Measurements from ENCODE around the gene NAGPA.

NAGPA gene

DNA sequence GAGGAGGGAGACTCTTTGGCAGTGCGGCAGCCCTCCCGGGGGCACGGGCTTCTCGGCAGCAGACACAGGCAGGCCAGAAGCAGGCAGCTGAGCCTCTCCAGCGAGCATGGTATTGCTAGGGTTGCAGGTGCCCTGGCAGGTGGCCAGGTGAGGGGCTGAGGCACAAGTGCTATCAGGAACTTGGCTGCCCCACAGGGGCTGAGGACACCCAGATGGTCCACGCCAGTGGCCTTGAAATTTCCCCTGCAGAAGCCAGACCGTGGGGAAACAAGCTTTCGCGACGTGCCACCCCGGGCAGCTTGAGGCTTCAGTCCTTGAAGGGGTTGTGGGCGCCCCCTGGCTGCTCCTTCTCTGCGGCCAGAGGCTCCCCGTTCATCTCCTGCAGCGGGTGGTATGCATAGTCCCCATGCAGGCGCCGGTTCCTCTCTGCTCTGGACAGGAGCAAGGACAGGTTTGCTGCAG lies 8.5 kb downstream of the NAGPA start:
- Histone ChIP-seq H4K5ac (ENCODE audit: low read length) (no peak overlapping the region), H3K36me3 (ENCODE audit: control insufficient read depth, insufficient read depth, low read length) (no peaks in the 10 kb centered on the region)
- WGBS (ENCODE audit: extremely low coverage, insufficient coverage, low lambda C conversion rate): no CpG with 5 or more reads among the region's 17 CpGs

DNA sequence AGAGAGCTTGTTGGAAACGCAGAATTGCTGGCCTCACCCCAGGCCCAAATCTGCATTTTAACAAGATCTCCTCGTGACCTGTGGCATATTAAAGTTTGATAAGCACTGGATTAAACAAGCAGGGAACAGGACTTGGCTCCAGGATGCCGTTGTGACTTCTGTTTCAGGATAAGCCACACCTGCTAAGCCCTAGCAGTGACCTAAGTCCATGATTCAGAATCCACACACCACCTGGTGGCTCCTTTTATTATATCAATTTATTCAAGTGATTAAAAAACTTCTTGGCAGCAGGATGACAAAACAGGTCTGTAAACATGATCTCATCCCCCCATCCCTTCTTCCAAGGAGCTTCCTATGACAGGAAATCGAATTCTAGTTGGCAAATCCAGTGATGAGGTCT lies 9.1 kb downstream of the NAGPA start:
- H3K18ac ChIP-seq (ENCODE audit: low read length): no peak overlapping the region
- no peak overlapping the region for H3K4ac ChIP-seq (ENCODE audit: low read depth, low read length)
- no peak overlapping the region for H3K4me2 ChIP-seq (ENCODE audit: low read length)
- H3K36me3 ChIP-seq (ENCODE audit: control insufficient read depth, insufficient read depth, low read length): no peaks in the 10 kb centered on the region
- no peak overlapping the region for H3K4me3 ChIP-seq (ENCODE audit: low read length)
- no peak overlapping the region for H2BK5ac ChIP-seq (ENCODE audit: low read length)
- WGBS (ENCODE audit: extremely low coverage, insufficient coverage, low lambda C conversion rate): no CpG with 5 or more reads among the region's 4 CpGs
- no peak overlapping the region for H3K56ac ChIP-seq (ENCODE audit: low read length)
- no peak overlapping the region for H3K27ac ChIP-seq (ENCODE audit: low read depth, low read length)
- H4K5ac ChIP-seq (ENCODE audit: low read length): no peak overlapping the region
- no peaks in the 10 kb centered on the region for H3K27me3 ChIP-seq (ENCODE audit: insufficient read depth, low read length, poor library complexity)
- H3K23ac ChIP-seq (ENCODE audit: low read length): no peak overlapping the region
- no peaks in the 10 kb centered on the region for H3K79me2 ChIP-seq (ENCODE audit: control insufficient read depth, insufficient read depth, low read length)
- H2AK5ac ChIP-seq (ENCODE audit: low read length): no peak overlapping the region
- no peaks in the 10 kb centered on the region for H3K4me1 ChIP-seq (ENCODE audit: control insufficient read depth, low read depth, low read length)
- H2BK120ac ChIP-seq (ENCODE audit: low read depth, low read length): no peak overlapping the region
- no peaks in the 10 kb centered on the region for H3K79me1 ChIP-seq (ENCODE audit: low read length)
- H3K9ac ChIP-seq (ENCODE audit: low read length): no peak overlapping the region
- DNase-seq: no peak
- no peak overlapping the region for H2BK15ac ChIP-seq (replicated peaks; ENCODE audit: low read depth)
- no peak overlapping the region for H4K8ac ChIP-seq (ENCODE audit: low read depth, low read length)

More for the DNA sequence above, 8.5 kb downstream of the NAGPA start:
- no peak overlapping the region for H2BK15ac ChIP-seq (replicated peaks; ENCODE audit: low read depth)
- H3K27me3 ChIP-seq (ENCODE audit: insufficient read depth, low read length, poor library complexity): no peaks in the 10 kb centered on the region
- no peak overlapping the region for H3K23ac ChIP-seq (ENCODE audit: low read length)
- H3K9ac ChIP-seq (ENCODE audit: low read length): no peak overlapping the region
- H3K18ac ChIP-seq (ENCODE audit: low read length): no peak overlapping the region
- H2BK5ac ChIP-seq (ENCODE audit: low read length): no peak overlapping the region
- no peak overlapping the region for H3K4me3 ChIP-seq (ENCODE audit: low read length)
- H3K79me1 ChIP-seq (ENCODE audit: low read length): no peaks in the 10 kb centered on the region
- no peak overlapping the region for H3K4ac ChIP-seq (ENCODE audit: low read depth, low read length)
- no peak overlapping the region for H2BK120ac ChIP-seq (ENCODE audit: low read depth, low read length)
- no peak overlapping the region for H4K8ac ChIP-seq (ENCODE audit: low read depth, low read length)
- no peaks in the 10 kb centered on the region for H3K79me2 ChIP-seq (ENCODE audit: control insufficient read depth, insufficient read depth, low read length)
- DNase-seq: peak; percentile 75
- no peaks in the 10 kb centered on the region for H3K4me1 ChIP-seq (ENCODE audit: control insufficient read depth, low read depth, low read length)
- no peak overlapping the region for H3K4me2 ChIP-seq (ENCODE audit: low read length)
- no peak overlapping the region for H3K27ac ChIP-seq (ENCODE audit: low read depth, low read length)
- no peak overlapping the region for H3K56ac ChIP-seq (ENCODE audit: low read length)
- no peak overlapping the region for H2AK5ac ChIP-seq (ENCODE audit: low read length)

DNA sequence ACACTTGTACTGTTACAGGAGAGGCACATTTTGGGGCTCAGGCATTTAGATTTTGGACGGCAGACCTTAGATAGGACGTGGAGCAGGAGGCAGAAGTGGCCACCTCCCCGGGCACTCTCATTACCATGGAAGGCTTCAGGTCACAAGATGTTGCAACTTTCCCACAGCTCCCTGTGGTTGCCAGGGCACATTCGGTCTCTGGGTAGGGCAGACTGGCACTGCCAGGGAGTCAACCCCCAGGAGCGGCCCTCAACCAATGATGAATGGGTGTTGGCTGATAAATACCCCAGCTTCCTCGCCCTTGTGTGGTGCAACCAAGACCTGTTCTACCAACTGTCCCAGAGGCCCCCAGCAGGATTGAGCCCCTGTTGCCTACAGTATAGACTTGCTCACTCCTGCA lies 11.2 kb downstream of the NAGPA start:
- Histone ChIP-seq H2BK15ac (replicated peaks; ENCODE audit: low read depth) (no peak overlapping the region), H3K56ac (ENCODE audit: low read length) (no peak overlapping the region), H3K4ac (ENCODE audit: low read depth, low read length) (no peak overlapping the region), H2AK5ac (ENCODE audit: low read length) (no peak overlapping the region), H3K36me3 (ENCODE audit: control insufficient read depth, insufficient read depth, low read length) (no peaks in the 10 kb centered on the region), H3K4me1 (ENCODE audit: control insufficient read depth, low read depth, low read length) (no peaks in the 10 kb centered on the region), H3K4me3 (ENCODE audit: low read length) (no peak overlapping the region), H3K79me1 (ENCODE audit: low read length) (no peaks in the 10 kb centered on the region), H2BK120ac (ENCODE audit: low read depth, low read length) (no peak overlapping the region), H2BK5ac (ENCODE audit: low read length) (no peak overlapping the region), H3K23ac (ENCODE audit: low read length) (no peak overlapping the region), H4K8ac (ENCODE audit: low read depth, low read length) (no peak overlapping the region), H3K79me2 (ENCODE audit: control insufficient read depth, insufficient read depth, low read length) (no peaks in the 10 kb centered on the region), H3K18ac (ENCODE audit: low read length) (no peak overlapping the region), H3K27me3 (ENCODE audit: insufficient read depth, low read length, poor library complexity) (no peaks in the 10 kb centered on the region), H3K27ac (ENCODE audit: low read depth, low read length) (no peak overlapping the region), H3K9ac (ENCODE audit: low read length) (no peak overlapping the region), H4K5ac (ENCODE audit: low read length) (no peak overlapping the region), H3K4me2 (ENCODE audit: low read length) (no peak overlapping the region)
- no peak for DNase-seq
- WGBS (ENCODE audit: extremely low coverage, insufficient coverage, low lambda C conversion rate): no CpG with 5 or more reads among the region's 6 CpGs

DNA sequence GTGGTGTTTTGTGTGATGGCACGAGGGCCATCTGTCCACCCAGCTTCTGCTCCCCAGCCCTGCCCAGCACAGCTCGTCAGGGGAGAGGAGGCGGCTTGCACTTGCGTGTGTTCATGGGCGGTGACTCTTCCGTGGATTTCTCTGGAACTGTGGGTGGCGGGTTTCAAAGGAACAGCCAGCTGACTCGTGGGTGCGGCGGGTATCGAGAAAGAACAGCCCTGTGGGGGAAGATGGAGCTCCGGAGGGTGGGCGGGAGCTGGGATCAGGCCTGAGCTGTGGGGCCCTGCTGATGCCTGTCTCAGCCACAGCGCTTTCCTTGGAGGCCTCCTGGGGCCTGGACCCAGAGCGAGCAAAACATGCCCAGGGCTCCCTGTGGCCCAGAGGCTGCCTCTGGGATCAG lies 13.2 kb downstream of the NAGPA start:
- H4K5ac ChIP-seq (ENCODE audit: low read length): no peak overlapping the region
- H3K79me1 ChIP-seq (ENCODE audit: low read length): no peaks in the 10 kb centered on the region
- H2BK120ac ChIP-seq (ENCODE audit: low read depth, low read length): no peak overlapping the region

DNA sequence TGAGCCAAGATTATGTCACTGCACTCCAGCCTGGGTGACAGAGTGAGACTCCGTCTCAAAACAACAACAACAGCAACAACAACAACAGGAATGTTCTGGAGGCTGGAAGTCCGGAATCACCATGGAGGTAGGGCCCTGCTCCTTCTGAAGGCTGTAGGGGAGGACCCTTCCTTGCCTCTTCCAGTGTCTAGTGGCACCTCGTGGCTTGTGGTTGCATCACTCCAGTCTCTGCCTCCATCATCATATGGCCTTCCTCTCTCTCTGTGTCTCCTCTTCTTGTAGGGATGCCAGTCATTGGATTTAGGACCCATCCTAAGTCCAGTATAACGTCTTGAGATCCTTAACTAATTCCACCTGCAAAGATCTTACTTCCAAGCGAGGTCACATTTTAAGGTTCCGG lies 14.0 kb downstream of the NAGPA start:
- Histone ChIP-seq H3K27ac (ENCODE audit: low read depth, low read length) (no peak overlapping the region), H3K56ac (ENCODE audit: low read length) (no peak overlapping the region), H3K4me2 (ENCODE audit: low read length) (no peak overlapping the region), H2BK5ac (ENCODE audit: low read length) (no peak overlapping the region), H2BK120ac (ENCODE audit: low read depth, low read length) (no peak overlapping the region), H3K27me3 (ENCODE audit: insufficient read depth, low read length, poor library complexity) (no peaks in the 10 kb centered on the region), H3K79me1 (ENCODE audit: low read length) (no peaks in the 10 kb centered on the region), H3K9ac (ENCODE audit: low read length) (no peak overlapping the region), H3K4me3 (ENCODE audit: low read length) (no peak overlapping the region), H3K79me2 (ENCODE audit: control insufficient read depth, insufficient read depth, low read length) (no peaks in the 10 kb centered on the region), H3K4me1 (ENCODE audit: control insufficient read depth, low read depth, low read length) (no peaks in the 10 kb centered on the region), H3K36me3 (ENCODE audit: control insufficient read depth, insufficient read depth, low read length) (no peaks in the 10 kb centered on the region), H3K18ac (ENCODE audit: low read length) (no peak overlapping the region), H2AK5ac (ENCODE audit: low read length) (no peak overlapping the region), H4K8ac (ENCODE audit: low read depth, low read length) (no peak overlapping the region), H2BK15ac (replicated peaks; ENCODE audit: low read depth) (no peak overlapping the region), H3K23ac (ENCODE audit: low read length) (no peak overlapping the region), H4K5ac (ENCODE audit: low read length) (no peak overlapping the region), H3K4ac (ENCODE audit: low read depth, low read length) (no peak overlapping the region)
- no peak for DNase-seq
- no CpG with 5 or more reads among the region's 6 CpGs for WGBS (ENCODE audit: extremely low coverage, insufficient coverage, low lambda C conversion rate)

More for the DNA sequence above, 13.2 kb downstream of the NAGPA start:
- no peak overlapping the region for H3K18ac ChIP-seq (ENCODE audit: low read length)
- H2AK5ac ChIP-seq (ENCODE audit: low read length): no peak overlapping the region
- no peaks in the 10 kb centered on the region for H3K79me2 ChIP-seq (ENCODE audit: control insufficient read depth, insufficient read depth, low read length)
- H3K36me3 ChIP-seq (ENCODE audit: control insufficient read depth, insufficient read depth, low read length): no peaks in the 10 kb centered on the region
- no peak overlapping the region for H3K9ac ChIP-seq (ENCODE audit: low read length)
- H3K4ac ChIP-seq (ENCODE audit: low read depth, low read length): no peak overlapping the region
- H3K4me3 ChIP-seq (ENCODE audit: low read length): no peak overlapping the region
- H3K56ac ChIP-seq (ENCODE audit: low read length): no peak overlapping the region
- no peak overlapping the region for H3K23ac ChIP-seq (ENCODE audit: low read length)
- no peak for DNase-seq
- H3K4me2 ChIP-seq (ENCODE audit: low read length): no peak overlapping the region
- no peak overlapping the region for H4K8ac ChIP-seq (ENCODE audit: low read depth, low read length)
- no peak overlapping the region for H2BK15ac ChIP-seq (replicated peaks; ENCODE audit: low read depth)
- no peak overlapping the region for H2BK5ac ChIP-seq (ENCODE audit: low read length)
- H3K27ac ChIP-seq (ENCODE audit: low read depth, low read length): no peak overlapping the region
- H3K4me1 ChIP-seq (ENCODE audit: control insufficient read depth, low read depth, low read length): no peaks in the 10 kb centered on the region
- H3K27me3 ChIP-seq (ENCODE audit: insufficient read depth, low read length, poor library complexity): no peaks in the 10 kb centered on the region
- no CpG with 5 or more reads among the region's 15 CpGs for WGBS (ENCODE audit: extremely low coverage, insufficient coverage, low lambda C conversion rate)

DNA sequence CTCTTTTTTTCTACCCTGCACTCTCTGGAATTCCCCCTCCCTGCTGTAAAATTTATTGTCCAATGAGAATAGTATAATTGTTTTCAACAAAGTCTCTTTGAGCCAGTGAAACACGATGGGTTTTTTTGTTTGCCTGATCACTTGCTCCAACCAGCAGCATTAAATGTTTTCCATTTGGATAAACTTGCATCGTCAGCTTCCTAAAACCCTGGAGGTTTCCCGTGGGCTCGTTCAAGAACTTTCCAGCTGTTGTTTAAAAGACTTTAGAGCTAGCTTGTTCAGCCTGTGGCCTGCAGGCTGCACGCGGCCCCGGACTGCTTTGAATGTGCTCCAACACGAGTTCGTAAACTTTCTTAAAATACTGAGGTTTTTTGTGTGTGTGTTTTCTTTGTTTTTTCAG lies 14.9 kb downstream of the NAGPA start:
- H3K56ac ChIP-seq (ENCODE audit: low read length): no peak overlapping the region
- H3K79me1 ChIP-seq (ENCODE audit: low read length): no peaks in the 10 kb centered on the region
- no peaks in the 10 kb centered on the region for H3K27me3 ChIP-seq (ENCODE audit: insufficient read depth, low read length, poor library complexity)
- H2AK5ac ChIP-seq (ENCODE audit: low read length): no peak overlapping the region
- no CpG with 5 or more reads among the region's 9 CpGs for WGBS (ENCODE audit: extremely low coverage, insufficient coverage, low lambda C conversion rate)
- no peak overlapping the region for H3K4me3 ChIP-seq (ENCODE audit: low read length)
- no peak overlapping the region for H4K8ac ChIP-seq (ENCODE audit: low read depth, low read length)
- no peaks in the 10 kb centered on the region for H3K36me3 ChIP-seq (ENCODE audit: control insufficient read depth, insufficient read depth, low read length)
- H3K79me2 ChIP-seq (ENCODE audit: control insufficient read depth, insufficient read depth, low read length): no peaks in the 10 kb centered on the region
- no peak overlapping the region for H3K4me2 ChIP-seq (ENCODE audit: low read length)
- H4K5ac ChIP-seq (ENCODE audit: low read length): no peak overlapping the region
- H2BK5ac ChIP-seq (ENCODE audit: low read length): no peak overlapping the region
- H3K4ac ChIP-seq (ENCODE audit: low read depth, low read length): no peak overlapping the region
- H3K27ac ChIP-seq (ENCODE audit: low read depth, low read length): no peak overlapping the region
- no peak overlapping the region for H3K18ac ChIP-seq (ENCODE audit: low read length)
- H2BK120ac ChIP-seq (ENCODE audit: low read depth, low read length): no peak overlapping the region
- no peak for DNase-seq
- H2BK15ac ChIP-seq (replicated peaks; ENCODE audit: low read depth): no peak overlapping the region
- no peaks in the 10 kb centered on the region for H3K4me1 ChIP-seq (ENCODE audit: control insufficient read depth, low read depth, low read length)
- H3K9ac ChIP-seq (ENCODE audit: low read length): no peak overlapping the region
- H3K23ac ChIP-seq (ENCODE audit: low read length): no peak overlapping the region
